GM23338 (cell line): ENCODE results near the gene ZNF264.

Experiments
- EZH2 ChIP-seq: fragments of 200-600 bp; sonication (generic); IDR thresholded peaks from one replicate; pipeline ENCODE4 v1.8.0; 2017; ENCODE audit warnings: antibody characterized with exemption, mild to moderate bottlenecking, low read depth; ENCODE audit not compliant: unreplicated experiment
- EZH2phosphoT487 ChIP-seq: fragments of 200-600 bp; sonication (generic); IDR thresholded peaks from one replicate; pipeline ENCODE4 v1.8.1; 2018; ENCODE audit warnings: antibody characterized with exemption; ENCODE audit not compliant: unreplicated experiment
- POLR2AphosphoS5 ChIP-seq: IDR thresholded peaks from 2 replicates; pipeline ENCODE4 v1.6.1; 2016; ENCODE audit warnings: antibody characterized with exemption, low read depth
- TF ChIP-seq, protein P1 (sequence below), 2 experiments: fragments of 200-600 bp in 1 of 2; sonication (generic) in 1 of 2; conservative IDR thresholded peaks; 2 replicates each; pipeline versions ENCODE4 v1.5.1 to v1.6.1; 2016 to 2017; ENCODE audit warnings: antibody characterized with exemption in 2 of 2, low read depth in 2 of 2, mild to moderate bottlenecking in 2 of 2, moderate library complexity in 1 of 2

DNA sequence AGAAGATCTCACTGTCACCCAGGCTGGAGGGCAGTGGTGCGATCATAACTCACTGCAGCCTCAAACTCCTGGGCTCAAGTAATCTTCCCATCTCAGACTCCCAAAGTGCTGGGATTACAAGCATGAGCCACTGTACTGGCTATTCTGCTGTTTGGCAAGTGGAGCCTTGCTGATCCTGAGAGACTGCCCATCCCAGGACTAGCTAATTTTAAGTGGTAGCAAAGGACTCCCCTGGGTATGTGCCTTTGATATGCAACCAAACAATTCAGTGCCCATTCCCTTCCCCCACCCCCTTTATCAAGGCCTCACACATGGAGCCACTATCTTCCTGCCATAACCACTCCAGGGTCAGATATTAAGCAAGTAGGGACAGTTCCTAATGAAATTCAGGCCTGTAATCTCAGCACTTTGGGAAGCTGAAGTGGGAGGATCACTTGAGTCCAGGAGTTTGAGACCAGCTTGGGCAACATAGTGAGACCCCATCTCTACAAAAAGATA is 72.0 kb downstream of the ZNF264 start:
- TF ChIP-seq, protein P1, sequence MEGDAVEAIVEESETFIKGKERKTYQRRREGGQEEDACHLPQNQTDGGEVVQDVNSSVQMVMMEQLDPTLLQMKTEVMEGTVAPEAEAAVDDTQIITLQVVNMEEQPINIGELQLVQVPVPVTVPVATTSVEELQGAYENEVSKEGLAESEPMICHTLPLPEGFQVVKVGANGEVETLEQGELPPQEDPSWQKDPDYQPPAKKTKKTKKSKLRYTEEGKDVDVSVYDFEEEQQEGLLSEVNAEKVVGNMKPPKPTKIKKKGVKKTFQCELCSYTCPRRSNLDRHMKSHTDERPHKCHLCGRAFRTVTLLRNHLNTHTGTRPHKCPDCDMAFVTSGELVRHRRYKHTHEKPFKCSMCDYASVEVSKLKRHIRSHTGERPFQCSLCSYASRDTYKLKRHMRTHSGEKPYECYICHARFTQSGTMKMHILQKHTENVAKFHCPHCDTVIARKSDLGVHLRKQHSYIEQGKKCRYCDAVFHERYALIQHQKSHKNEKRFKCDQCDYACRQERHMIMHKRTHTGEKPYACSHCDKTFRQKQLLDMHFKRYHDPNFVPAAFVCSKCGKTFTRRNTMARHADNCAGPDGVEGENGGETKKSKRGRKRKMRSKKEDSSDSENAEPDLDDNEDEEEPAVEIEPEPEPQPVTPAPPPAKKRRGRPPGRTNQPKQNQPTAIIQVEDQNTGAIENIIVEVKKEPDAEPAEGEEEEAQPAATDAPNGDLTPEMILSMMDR (conservative IDR thresholded peaks at IDR 0.05; ENCODE audit: low read depth in 2 of 2), result no peak
- no peak for TF ChIP-seq EZH2
- TF ChIP-seq POLR2AphosphoS5, result no peak
- TF ChIP-seq EZH2phosphoT487, result no peak
